GM12878 (cell line): ENCODE measurements around the gene CNIH2. TPM values are rescaled to one million over a fixed set of nuclear protein-coding genes. Genes with fewer than 3 reads are reported as not detected.

ENCODE experiments used
- ATAC-seq: fragments of 200-7000 bp; cut with Tn5 transposase; 3 replicates; pipeline ENCODE4 v1.9.1; 2020; ENCODE audit warnings: mild to moderate bottlenecking, moderate library complexity
- BruUV-seq: library from RNA; stranded (reverse); fragments of 400-500 nt; replicated peaks from 2 replicates; lab custom pipeline; 2021; lab: Mats Ljungman, UMichigan
- CTCF ChIA-PET: fragments of 300-600 bp; sonication (Branson Sonifier 250); formaldehyde crosslinking; extraction: SDS; loops from one replicate; lab custom pipeline; 2021; ENCODE audit warnings: inconsistent platforms; lab: Yijun Ruan, JAX
- POLR2A ChIA-PET: fragments of 350-600 bp; formaldehyde crosslinking; extraction: SDS; loops from one replicate; lab custom pipeline; 2021; ENCODE audit warnings: inconsistent platforms; lab: Charles Lee
- RAD21 ChIA-PET: fragments of 300-600 bp; sonication (Branson Sonifier 250); formaldehyde crosslinking; loops from one replicate; lab custom pipeline; 2023; ENCODE audit warnings: antibody characterized with exemption; ENCODE audit not compliant: unreplicated experiment; lab: Charles Lee
- SMC1A ChIA-PET: fragments of 300-600 bp; sonication (Branson Sonifier 250); formaldehyde crosslinking; loops from one replicate; lab custom pipeline; 2023; ENCODE audit not compliant: unreplicated experiment, uncharacterized antibody; lab: Charles Lee
- DNase-seq: peaks from one replicate; pipeline ENCODE4 v3.0.0-alpha.2; 2011; ENCODE audit warnings: low read depth, low spot score
- FAIRE-seq: peaks from 3 replicates; lab custom pipeline; 2011; peaks lifted over from hg19 to GRCh38; lab: Jason Lieb, UNC
- H2AFZ ChIP-seq: 2 replicates; pipeline ENCODE4 v1.6.0; 2011; ENCODE audit warnings: low read depth, low read length, control low read depth; ENCODE audit not compliant: control insufficient read depth
- H3K27ac ChIP-seq: 2 replicates; pipeline ENCODE4 v1.5.1; 2011; ENCODE audit warnings: control low read depth; ENCODE audit not compliant: control insufficient read depth, insufficient read depth
- H3K27me3 ChIP-seq, 2 experiments: replicated peaks in 1 of 2; 2 replicates each; pipeline versions ENCODE4 v1.6.0 to v1.6.1; 2011; ENCODE audit warnings: low read length in 1 of 2; ENCODE audit not compliant: control insufficient read depth in 2 of 2, insufficient read depth in 2 of 2
- H3K36me3 ChIP-seq, 2 experiments: 2 replicates each; pipeline ENCODE4 v1.5.1; 2011; ENCODE audit warnings: low read length in 1 of 2; ENCODE audit not compliant: control insufficient read depth in 2 of 2, insufficient read depth in 2 of 2
- H3K4me1 ChIP-seq: 2 replicates; pipeline ENCODE4 v1.6.1; 2011; ENCODE audit warnings: mild to moderate bottlenecking, low read length, moderate library complexity, mixed read lengths; ENCODE audit not compliant: control insufficient read depth, insufficient read depth
- H3K4me2 ChIP-seq: 2 replicates; pipeline ENCODE4 v1.6.0; 2011; ENCODE audit warnings: control low read depth; ENCODE audit not compliant: control insufficient read depth, insufficient read depth
- H3K4me3 ChIP-seq: fragments of 200-600 bp; sonication (generic); 2 replicates; pipeline ENCODE4 v1.5.1; 2016
- H3K79me2 ChIP-seq: 2 replicates; pipeline ENCODE4 v1.6.0; 2011; ENCODE audit warnings: low read length; ENCODE audit not compliant: control insufficient read depth, insufficient read depth
- H3K9ac ChIP-seq: 2 replicates; pipeline ENCODE4 v1.8.0; 2011; ENCODE audit warnings: low read length, control low read depth, mixed read lengths; ENCODE audit not compliant: control insufficient read depth, insufficient read depth
- H3K9me3 ChIP-seq: replicated peaks from 3 replicates; pipeline ENCODE4 v1.5.1; 2011; ENCODE audit warnings: mild to moderate bottlenecking, low read length; ENCODE audit not compliant: control insufficient read depth, insufficient read depth
- H4K20me1 ChIP-seq: 2 replicates; pipeline ENCODE4 v1.6.0; 2011; ENCODE audit not compliant: control insufficient read depth, insufficient read depth
- ATF2 ChIP-seq: IDR thresholded peaks from 2 replicates; pipeline ENCODE4 v1.6.1; 2012; ENCODE audit warnings: low read length, inconsistent platforms
- E2F8 ChIP-seq: fragments of 450-650 bp; IDR thresholded peaks from 2 replicates; pipeline ENCODE4 v1.6.1; 2018; ENCODE audit warnings: mild to moderate bottlenecking, low read depth, moderate library complexity; ENCODE audit not compliant: partially characterized antibody
- HDAC2 ChIP-seq: fragments of 200-600 bp; sonication (generic); IDR thresholded peaks from 2 replicates; pipeline ENCODE4 v1.6.1; 2017
- KDM1A ChIP-seq: fragments of 200-600 bp; sonication (generic); IDR thresholded peaks from 2 replicates; pipeline ENCODE4 v1.6.1; 2016; ENCODE audit warnings: borderline replicate concordance
- MXI1 ChIP-seq: fragments of 150-350 bp; IDR thresholded peaks from 2 replicates; pipeline ENCODE4 v1.6.1; 2011; ENCODE audit warnings: low read depth, mild to moderate bottlenecking, inconsistent platforms, low read length, improper control_type of control experiment
- PAX5 ChIP-seq: IDR thresholded peaks from 2 replicates; pipeline ENCODE4 v1.6.1; 2011; ENCODE audit warnings: low read depth, low read length, borderline replicate concordance
- PAX8 ChIP-seq: fragments of 450-650 bp; IDR thresholded peaks from 2 replicates; pipeline ENCODE4 v1.6.1; 2017; ENCODE audit warnings: mild to moderate bottlenecking, moderate library complexity
- SREBF1 ChIP-seq: IDR thresholded peaks from 2 replicates; pipeline ENCODE4 v1.6.1; 2012; ENCODE audit warnings: mild to moderate bottlenecking, low read length
- TARDBP ChIP-seq: IDR thresholded peaks from 2 replicates; pipeline ENCODE4 v1.6.1; 2016; ENCODE audit warnings: borderline replicate concordance
- TCF3 ChIP-seq: IDR thresholded peaks from 2 replicates; pipeline ENCODE4 v1.6.1; 2012; ENCODE audit warnings: low read depth, mild to moderate bottlenecking, low read length, borderline replicate concordance; ENCODE audit not compliant: insufficient read depth
- YY1 ChIP-seq: IDR thresholded peaks from 2 replicates; pipeline ENCODE4 v1.6.1; 2011; ENCODE audit warnings: low read depth, mild to moderate bottlenecking, low read length
- WGBS: methylation state at CpG from one replicate; pipeline ENCODE4 v1.1.6; 2016; ENCODE audit warnings: low lambda C conversion rate; ENCODE audit not compliant: insufficient replicate concordance, insufficient coverage; ENCODE audit errors: missing lambda C conversion rate; 5-methylcytosine and 5-hydroxymethylcytosine counted together
- in situ Hi-C: fragments of 300-500 bp; cut with MboI; formaldehyde crosslinking; loops from 9 replicates; pipeline ENCODE4 v1.14.3; 2018; ENCODE audit warnings: mixed read lengths
- intact Hi-C: fragments of 100-400 bp; cut with micrococcal nuclease; formaldehyde crosslinking; loops from one replicate; pipeline ENCODE4 v1.14.2; 2022; ENCODE audit not compliant: unreplicated experiment
- polyA plus RNA-seq, 11 experiments: library from polyadenylated mRNA; depleted of rRNA in 4 of 11; unstranded in 6 of 11; stranded (reverse) in 5 of 11; fragments of >200 nt; fragmentation: Nextera tagmentation in 4 of 11; fragmentation: Illumina TruSeq in 1 of 11; extraction: Ambion mirVana in 4 of 11; extraction: Trizol in 1 of 11; gene quantifications; 1 replicate in 1 of 11; 2 replicates in 10 of 11; pipeline versions ENCODE4 v1.2.1 to v1.2.3, GENCODE V29; 2011 to 2016; ENCODE audit warnings: inconsistent platforms in 2 of 11, missing spikeins in 2 of 11, low read depth in 1 of 11
- total RNA-seq, 4 experiments: library from RNA; depleted of rRNA in 3 of 4; stranded (reverse); fragments of >200 nt in 3 of 4; fragmentation: Illumina TruSeq in 1 of 4; extraction: Trizol in 1 of 4; gene quantifications; 2 replicates each; pipeline versions ENCODE4 v1.2.1 to v1.2.3, GENCODE V29; 2013 to 2021
- TF ChIP-seq, protein P1 (sequence below): fragments of 150-350 bp; IDR thresholded peaks from 2 replicates; pipeline ENCODE4 v1.6.1; 2016; ENCODE audit warnings: low read depth, low read length
- TF ChIP-seq, protein P2 (sequence below): IDR thresholded peaks from 2 replicates; pipeline ENCODE4 v1.6.1; 2011; ENCODE audit warnings: borderline replicate concordance, low read depth, mild to moderate bottlenecking, moderate library complexity, low read length; ENCODE audit not compliant: insufficient read depth, poor library complexity, severe bottlenecking
- TF ChIP-seq, protein P3 (sequence below): fragments of 450-650 bp; conservative IDR thresholded peaks from 2 replicates; pipeline ENCODE4 v1.6.1; 2017; ENCODE audit warnings: mild to moderate bottlenecking, moderate library complexity

The CNIH2 gene
- total and polyA plus RNA-seq, 10 of the 15 experiments (the other 5 are each of a cell fraction or from before 2014, with no cell fraction given): 0.07 to 1.3 (median 0.68) TPM; not detected in 2

GRCh38 chr11:66323684-66324083, 45.7 kb downstream of the CNIH2 start:
- Histone ChIP-seq H3K4me1 (peaks cover 8% of the 10 kb centered on the region), H3K27me3 (no peaks in the 10 kb centered on the region; a peak in 1 of 4 replicates), H3K79me2 (no peaks in the 10 kb centered on the region), H3K9ac (no peak overlapping the region), H2AFZ (no peak overlapping the region), H3K27ac (no peak overlapping the region), H3K36me3 (no peaks in the 10 kb centered on the region), H3K9me3 (no peaks in the 10 kb centered on the region; the same call in 2 of the 3 replicates), H3K4me3 (no peak overlapping the region), H3K4me2 (no peak overlapping the region), H4K20me1 (no peaks in the 10 kb centered on the region)
- in situ Hi-C loops (no loop called here), intact Hi-C loops (no loop called here)
- DNase-seq: no peak
- BruUV-seq: no TSS peak
- WGBS: 68% methylated on average over 1 of the region's 1 CpG
- SMC1A ChIA-PET: interaction anchor here (3.4 kb wide), 1 partner anchor 12 kb away, joined by 12 read pairs; no protein-coding TSS in a partner anchor
- CTCF ChIA-PET: interaction anchor here (3.8 kb wide), 1 partner anchor 12 kb away, joined by 34 read pairs; no protein-coding TSS in a partner anchor
- POLR2A ChIA-PET: no interaction called here
- FAIRE-seq: no peak
- ATAC-seq: no peak
- RAD21 ChIA-PET: no interaction called here
- TF ChIP-seq MXI1 (no peak), SREBF1 (no peak), KDM1A (no peak), E2F8 (no peak), PAX8 (no peak), ATF2 (no peak), YY1 (no peak), TARDBP (no peak), TCF3 (no peak), HDAC2 (no peak), PAX5 (no peak)
- TF ChIP-seq, protein P1, sequence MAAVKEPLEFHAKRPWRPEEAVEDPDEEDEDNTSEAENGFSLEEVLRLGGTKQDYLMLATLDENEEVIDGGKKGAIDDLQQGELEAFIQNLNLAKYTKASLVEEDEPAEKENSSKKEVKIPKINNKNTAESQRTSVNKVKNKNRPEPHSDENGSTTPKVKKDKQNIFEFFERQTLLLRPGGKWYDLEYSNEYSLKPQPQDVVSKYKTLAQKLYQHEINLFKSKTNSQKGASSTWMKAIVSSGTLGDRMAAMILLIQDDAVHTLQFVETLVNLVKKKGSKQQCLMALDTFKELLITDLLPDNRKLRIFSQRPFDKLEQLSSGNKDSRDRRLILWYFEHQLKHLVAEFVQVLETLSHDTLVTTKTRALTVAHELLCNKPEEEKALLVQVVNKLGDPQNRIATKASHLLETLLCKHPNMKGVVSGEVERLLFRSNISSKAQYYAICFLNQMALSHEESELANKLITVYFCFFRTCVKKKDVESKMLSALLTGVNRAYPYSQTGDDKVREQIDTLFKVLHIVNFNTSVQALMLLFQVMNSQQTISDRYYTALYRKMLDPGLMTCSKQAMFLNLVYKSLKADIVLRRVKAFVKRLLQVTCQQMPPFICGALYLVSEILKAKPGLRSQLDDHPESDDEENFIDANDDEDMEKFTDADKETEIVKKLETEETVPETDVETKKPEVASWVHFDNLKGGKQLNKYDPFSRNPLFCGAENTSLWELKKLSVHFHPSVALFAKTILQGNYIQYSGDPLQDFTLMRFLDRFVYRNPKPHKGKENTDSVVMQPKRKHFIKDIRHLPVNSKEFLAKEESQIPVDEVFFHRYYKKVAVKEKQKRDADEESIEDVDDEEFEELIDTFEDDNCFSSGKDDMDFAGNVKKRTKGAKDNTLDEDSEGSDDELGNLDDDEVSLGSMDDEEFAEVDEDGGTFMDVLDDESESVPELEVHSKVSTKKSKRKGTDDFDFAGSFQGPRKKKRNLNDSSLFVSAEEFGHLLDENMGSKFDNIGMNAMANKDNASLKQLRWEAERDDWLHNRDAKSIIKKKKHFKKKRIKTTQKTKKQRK: no peak
- TF ChIP-seq, protein P2, sequence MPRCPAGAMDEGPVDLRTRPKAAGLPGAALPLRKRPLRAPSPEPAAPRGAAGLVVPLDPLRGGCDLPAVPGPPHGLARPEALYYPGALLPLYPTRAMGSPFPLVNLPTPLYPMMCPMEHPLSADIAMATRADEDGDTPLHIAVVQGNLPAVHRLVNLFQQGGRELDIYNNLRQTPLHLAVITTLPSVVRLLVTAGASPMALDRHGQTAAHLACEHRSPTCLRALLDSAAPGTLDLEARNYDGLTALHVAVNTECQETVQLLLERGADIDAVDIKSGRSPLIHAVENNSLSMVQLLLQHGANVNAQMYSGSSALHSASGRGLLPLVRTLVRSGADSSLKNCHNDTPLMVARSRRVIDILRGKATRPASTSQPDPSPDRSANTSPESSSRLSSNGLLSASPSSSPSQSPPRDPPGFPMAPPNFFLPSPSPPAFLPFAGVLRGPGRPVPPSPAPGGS: no peak
- TF ChIP-seq, protein P3, sequence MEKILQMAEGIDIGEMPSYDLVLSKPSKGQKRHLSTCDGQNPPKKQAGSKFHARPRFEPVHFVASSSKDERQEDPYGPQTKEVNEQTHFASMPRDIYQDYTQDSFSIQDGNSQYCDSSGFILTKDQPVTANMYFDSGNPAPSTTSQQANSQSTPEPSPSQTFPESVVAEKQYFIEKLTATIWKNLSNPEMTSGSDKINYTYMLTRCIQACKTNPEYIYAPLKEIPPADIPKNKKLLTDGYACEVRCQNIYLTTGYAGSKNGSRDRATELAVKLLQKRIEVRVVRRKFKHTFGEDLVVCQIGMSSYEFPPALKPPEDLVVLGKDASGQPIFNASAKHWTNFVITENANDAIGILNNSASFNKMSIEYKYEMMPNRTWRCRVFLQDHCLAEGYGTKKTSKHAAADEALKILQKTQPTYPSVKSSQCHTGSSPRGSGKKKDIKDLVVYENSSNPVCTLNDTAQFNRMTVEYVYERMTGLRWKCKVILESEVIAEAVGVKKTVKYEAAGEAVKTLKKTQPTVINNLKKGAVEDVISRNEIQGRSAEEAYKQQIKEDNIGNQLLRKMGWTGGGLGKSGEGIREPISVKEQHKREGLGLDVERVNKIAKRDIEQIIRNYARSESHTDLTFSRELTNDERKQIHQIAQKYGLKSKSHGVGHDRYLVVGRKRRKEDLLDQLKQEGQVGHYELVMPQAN: no peak
